ENCODE measurements around the gene BCAP29. TPM values are rescaled to one million over a fixed set of nuclear protein-coding genes. Genes with fewer than 3 reads are reported as not detected.
"Not testable (repeated sequence)": the region's sequence is repeated elsewhere in the genome, so short reads cannot be mapped to it uniquely, and the experiment has no call there.

The BCAP29 gene
- total RNA-seq, 1 donor from 2014 or later = 25.0 TPM

GRCh38 chr7:107628461-107629064 is 48.5 kb downstream of the BCAP29 start:
- Histone ChIP-seq H3K4me3 (ENCODE audit: low read depth, low read length) (no peak overlapping the region), H3K36me3 (ENCODE audit: control insufficient read depth, insufficient read depth, low read length) (peaks cover 1% of the 10 kb centered on the region), H3K27me3 (ENCODE audit: control insufficient read depth, insufficient read depth, low read length) (no peaks in the 10 kb centered on the region)
- TF ChIP-seq CTCF (IDR thresholded peaks at IDR 0.05; ENCODE audit: insufficient read depth, low read length, severe bottlenecking) = no peak
- no peak for DNase-seq (ENCODE audit: low read depth)
- FAIRE-seq = no peak

DNA sequence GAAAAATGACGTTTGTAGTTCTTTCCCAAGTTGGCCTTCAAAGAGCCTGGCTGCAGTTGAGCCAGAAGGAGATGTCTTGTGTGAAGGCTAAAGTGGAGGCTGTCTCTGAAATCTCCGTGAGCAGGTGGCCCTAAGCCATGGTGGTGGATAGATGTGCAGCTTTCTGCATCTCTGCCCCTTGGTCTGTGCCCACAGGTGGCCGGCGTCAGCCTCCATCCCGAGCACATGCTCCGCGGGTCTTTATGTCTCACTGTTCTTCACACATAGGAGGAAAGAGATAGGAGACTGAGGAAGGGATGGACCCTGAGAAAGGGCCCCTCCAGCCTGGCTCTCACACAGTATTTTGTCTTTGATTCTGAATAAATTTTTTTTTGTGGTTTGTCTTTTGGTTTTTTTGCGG is 50.3 kb downstream of the BCAP29 start:
- H3K4me3 ChIP-seq (ENCODE audit: low read depth, low read length) = no peak overlapping the region

DNA sequence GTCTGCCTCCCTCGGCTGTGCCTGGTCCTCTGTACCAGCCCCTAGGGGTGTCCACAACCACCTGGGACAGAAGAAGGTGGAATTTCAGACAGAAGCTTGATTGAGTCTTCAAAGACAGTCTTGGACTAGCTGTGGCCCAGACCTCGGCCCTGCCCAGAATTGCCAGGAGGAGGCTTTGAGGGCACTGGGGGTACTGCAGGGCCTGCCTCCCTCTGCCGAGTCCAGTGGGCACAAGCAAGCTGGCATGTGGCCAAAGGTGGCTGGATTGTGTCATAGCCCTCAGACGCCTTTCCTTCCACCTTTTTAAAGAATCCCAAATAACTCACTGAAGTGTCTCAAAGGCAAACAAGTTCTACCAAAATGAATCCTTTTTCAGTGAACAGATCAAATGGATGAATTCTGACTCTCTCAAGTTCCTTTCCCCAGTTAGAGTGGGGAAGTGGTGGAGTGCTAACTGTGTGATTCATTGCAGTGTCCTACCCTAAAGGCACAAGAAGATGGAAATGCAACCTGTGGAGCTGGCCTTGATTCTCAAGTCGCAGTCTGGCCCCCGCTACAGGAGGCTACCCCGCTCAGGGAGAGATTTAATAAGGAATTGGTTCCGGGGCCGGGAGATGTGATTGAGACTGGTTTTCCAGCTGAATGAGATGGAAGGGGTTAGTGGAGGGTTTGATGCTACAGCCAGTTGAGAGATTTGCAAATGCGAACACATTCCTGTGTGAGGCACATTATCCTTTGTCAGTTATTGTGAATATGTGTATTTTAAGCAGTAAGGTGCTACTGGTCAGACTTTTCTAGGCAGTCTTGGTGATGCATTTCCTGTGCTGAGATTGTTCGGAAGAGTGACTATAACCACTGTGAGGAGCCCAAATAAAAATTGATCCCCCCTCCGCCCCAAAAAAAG is 51.8 kb downstream of the BCAP29 start:
- DNase-seq (ENCODE audit: low read depth) = no peak
- H3K36me3 ChIP-seq (ENCODE audit: control insufficient read depth, insufficient read depth, low read length) = peaks cover 1% of the 10 kb centered on the region
- H3K4me3 ChIP-seq (ENCODE audit: low read depth, low read length) = no peak overlapping the region
- TF ChIP-seq CTCF (IDR thresholded peaks at IDR 0.05; ENCODE audit: insufficient read depth, low read length, severe bottlenecking) = no peak
- no peak for FAIRE-seq
- H3K27me3 ChIP-seq (ENCODE audit: control insufficient read depth, insufficient read depth, low read length) = no peaks in the 10 kb centered on the region

More for the DNA sequence above, 50.3 kb downstream of the BCAP29 start:
- H3K27me3 ChIP-seq (ENCODE audit: control insufficient read depth, insufficient read depth, low read length) = no peaks in the 10 kb centered on the region
- TF ChIP-seq CTCF (IDR thresholded peaks at IDR 0.05; ENCODE audit: insufficient read depth, low read length, severe bottlenecking) = no peak
- peaks cover 1% of the 10 kb centered on the region for H3K36me3 ChIP-seq (ENCODE audit: control insufficient read depth, insufficient read depth, low read length)
- DNase-seq (ENCODE audit: low read depth) (no peak), FAIRE-seq (no peak)

DNA sequence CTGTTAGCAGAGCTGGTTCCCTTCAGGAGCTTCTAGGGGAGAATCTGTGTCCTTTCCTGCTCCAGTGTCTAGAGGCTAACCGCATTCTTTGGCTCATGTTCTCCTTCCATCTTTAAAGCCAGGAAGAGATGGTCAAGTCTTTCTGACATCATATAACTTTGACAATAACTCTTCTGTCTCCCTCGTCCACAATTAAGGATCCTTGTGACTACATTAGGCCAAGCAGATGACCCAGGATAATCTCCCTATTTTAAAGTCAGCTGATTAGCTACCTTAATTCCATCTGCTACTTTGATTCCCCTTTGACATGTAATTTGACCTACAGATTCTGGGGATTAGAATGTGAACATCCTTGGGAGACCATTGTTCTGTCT is 52.4 kb downstream of the BCAP29 start:
- DNase-seq (ENCODE audit: low read depth) (no peak), FAIRE-seq (no peak)
- Histone ChIP-seq H3K36me3 (ENCODE audit: control insufficient read depth, insufficient read depth, low read length) (peaks cover 1% of the 10 kb centered on the region), H3K27me3 (ENCODE audit: control insufficient read depth, insufficient read depth, low read length) (no peaks in the 10 kb centered on the region), H3K4me3 (ENCODE audit: low read depth, low read length) (no peak overlapping the region)
- TF ChIP-seq CTCF (IDR thresholded peaks at IDR 0.05; ENCODE audit: insufficient read depth, low read length, severe bottlenecking) = no peak

DNA sequence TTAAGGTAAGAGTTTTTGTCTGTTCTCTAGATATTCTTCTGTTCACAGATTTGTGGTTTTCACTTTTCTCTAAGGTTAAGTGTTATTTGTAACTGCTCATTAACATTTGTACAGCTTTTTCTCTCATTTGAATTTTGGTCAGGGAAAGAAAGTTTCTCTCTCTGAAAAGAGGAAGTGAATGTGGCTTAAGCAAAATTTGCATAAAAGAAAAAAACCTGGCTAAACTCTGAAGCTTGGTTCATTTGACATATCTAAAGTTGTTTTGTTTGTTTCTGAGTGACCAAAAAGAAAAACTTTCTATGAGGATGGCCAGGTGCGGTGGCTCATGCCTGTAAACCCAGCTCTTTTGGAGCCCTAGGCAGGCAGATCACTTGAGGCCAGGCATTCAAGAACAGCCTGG is 58.5 kb downstream of the BCAP29 start:
- Histone ChIP-seq H3K4me3 (ENCODE audit: low read depth, low read length) (no peak overlapping the region), H3K27me3 (ENCODE audit: control insufficient read depth, insufficient read depth, low read length) (no peaks in the 10 kb centered on the region), H3K36me3 (ENCODE audit: control insufficient read depth, insufficient read depth, low read length) (no peaks in the 10 kb centered on the region)
- FAIRE-seq (no peak), DNase-seq (ENCODE audit: low read depth) (no peak)
- TF ChIP-seq CTCF (IDR thresholded peaks at IDR 0.05; ENCODE audit: insufficient read depth, low read length, severe bottlenecking) = no peak

DNA sequence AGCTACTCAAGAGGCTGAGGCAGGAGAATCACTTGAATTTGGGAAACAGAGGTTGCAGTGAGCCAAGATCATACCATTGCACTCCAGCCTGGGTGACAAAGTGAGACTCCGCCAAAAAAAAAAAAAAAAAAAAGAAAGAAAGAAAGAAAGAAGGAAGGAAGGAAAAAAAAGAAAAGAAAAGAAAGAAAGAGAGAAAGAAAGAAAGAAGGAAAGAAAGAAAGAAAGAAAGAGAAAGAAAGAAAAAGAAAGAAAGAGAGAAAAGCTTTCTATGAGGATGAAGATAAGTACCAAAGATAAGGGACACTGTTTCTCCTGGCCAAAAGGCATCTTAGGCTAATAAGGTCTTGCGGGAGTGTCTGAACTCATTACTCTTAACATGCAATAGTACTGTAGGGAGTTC is 59.0 kb downstream of the BCAP29 start:
- not testable (repeated sequence) for H3K27me3 ChIP-seq (ENCODE audit: control insufficient read depth, insufficient read depth, low read length); H3K4me3 ChIP-seq (ENCODE audit: low read depth, low read length); FAIRE-seq; H3K36me3 ChIP-seq (ENCODE audit: control insufficient read depth, insufficient read depth, low read length); DNase-seq (ENCODE audit: low read depth)
